Measurements from ENCODE around the gene POP5.

The POP5 gene

GRCh38 chr12:120528861-120529525 is 52.2 kb downstream of the POP5 start, which contains the start of gene COQ5:
COQ5 (minus strand) TSS chr12:120529158; CDS start chr12:120529141, 17 bp downstream.
- TF ChIP-seq CTCF (IDR thresholded peaks at IDR 0.05; ENCODE audit: low read depth, low read length) (no peak), POLR2A (IDR thresholded peaks at IDR 0.05; ENCODE audit: extremely low read depth, insufficient read length) (peak; percentile 80)
- DNase-seq (ENCODE audit: low read depth), result peak; percentile 94
- H3K4me3 ChIP-seq (ENCODE audit: low read depth, low read length), result peak within 1 kb of the TSS; percentile 98

All from NB4 (cell line).